GM21717 (cell line): ENCODE results near the gene HAND1.
A peak's percentile ranks its signal among the peaks of the same experiment; 100 is the strongest.

Source experiments
- ATAC-seq: cut with Tn5 transposase; IDR thresholded peaks from one replicate; pipeline ENCODE4 v1.9.1; 2021; ENCODE audit warnings: mild to moderate bottlenecking, moderate library complexity; ENCODE audit not compliant: unreplicated experiment

Gene HAND1

GRCh38 chr5:154478224-154478565 is at the start of gene HAND1:
Gene HAND1 (minus strand): TSS chr5:154478227. CDS start chr5:154478008, 219 bp downstream.
- no peak for ATAC-seq

- ATAC-seq: no peak
Measured at GRCh38 chr5:154526231-154527226, 48.5 kb upstream of the HAND1 start.

GRCh38 chr5:154524859-154525258 is 46.8 kb upstream of the HAND1 start:
- no peak for ATAC-seq

- ATAC-seq: no peak
Measured at GRCh38 chr5:154524181-154524580, 46.2 kb upstream of the HAND1 start.

GRCh38 chr5:154523709-154524108 is 45.7 kb upstream of the HAND1 start:
- no peak for ATAC-seq

- no peak for ATAC-seq
Measured at GRCh38 chr5:154523104-154523503, 45.1 kb upstream of the HAND1 start.

- ATAC-seq: no peak
Measured at GRCh38 chr5:154522284-154522683, 44.3 kb upstream of the HAND1 start.

- no peak for ATAC-seq
Measured at GRCh38 chr5:154521756-154522155, 43.7 kb upstream of the HAND1 start.

- ATAC-seq: no peak
Measured at GRCh38 chr5:154520861-154521453, 42.9 kb upstream of the HAND1 start.

GRCh38 chr5:154519359-154519758 is 41.3 kb upstream of the HAND1 start:
- no peak for ATAC-seq

- no peak for ATAC-seq
Measured at GRCh38 chr5:154518438-154518867, 40.4 kb upstream of the HAND1 start.

GRCh38 chr5:154517810-154518437 is 39.9 kb upstream of the HAND1 start:
- no peak for ATAC-seq

GRCh38 chr5:154517181-154517580 is 39.2 kb upstream of the HAND1 start:
- ATAC-seq: no peak

- ATAC-seq: no peak
Measured at GRCh38 chr5:154516475-154516874, 38.4 kb upstream of the HAND1 start.

- peak; percentile 74 for ATAC-seq
Measured at GRCh38 chr5:154515488-154515887, 37.5 kb upstream of the HAND1 start.

GRCh38 chr5:154514331-154514730 is 36.3 kb upstream of the HAND1 start:
- ATAC-seq: peak; percentile 51

- ATAC-seq: peak; percentile 45
Measured at GRCh38 chr5:154513669-154514084, 35.6 kb upstream of the HAND1 start.

- no peak for ATAC-seq
Measured at GRCh38 chr5:154511984-154512383, 34.0 kb upstream of the HAND1 start.

- no peak for ATAC-seq
Measured at GRCh38 chr5:154509784-154510555, 31.9 kb upstream of the HAND1 start.

GRCh38 chr5:154508114-154508513 is 30.1 kb upstream of the HAND1 start:
- no peak for ATAC-seq

GRCh38 chr5:154506716-154507080 is 28.7 kb upstream of the HAND1 start:
- ATAC-seq: no peak
